K562 (cell line): ENCODE results near the gene API5. TPM values are rescaled to one million over a fixed set of nuclear protein-coding genes. Genes with fewer than 3 reads are reported as not detected.

Experiments
- ATAC-seq: fragments of 200-7000 bp; cut with Tn5 transposase; 3 replicates; pipeline ENCODE4 v1.9.1; 2020; ENCODE audit warnings: moderate library complexity
- BruUV-seq: library from RNA; stranded (reverse); fragments of 400-500 nt; replicated peaks from 2 replicates; lab custom pipeline; 2021; lab: Mats Ljungman, UMichigan
- CTCF ChIA-PET: fragments of 300-600 bp; formaldehyde crosslinking; extraction: SDS; loops from one replicate; lab custom pipeline; 2021; ENCODE audit warnings: low intra/inter-chr PET ratio; lab: Yijun Ruan, JAX
- POLR2A ChIA-PET: fragments of 300-600, 350-650 bp; sonication (Branson Sonifier 250); formaldehyde crosslinking; extraction: SDS; loops from one replicate; lab custom pipeline; 2021; ENCODE audit warnings: antibody characterized with exemption, inconsistent platforms; lab: Yijun Ruan, JAX
- DNase-seq, 4 experiments: peaks; one replicate each; pipeline versions ENCODE4 v3.0.0 to v3.0.0-alpha.2; 2011 to 2018; ENCODE audit warnings: low spot score in 3 of 4, mixed read lengths in 3 of 4; ENCODE audit errors: extremely low read depth in 1 of 4
- FAIRE-seq: peaks from 2 replicates; lab custom pipeline; 2011; peaks lifted over from hg19 to GRCh38; lab: Jason Lieb, UNC
- H2AFZ ChIP-seq: 2 replicates; pipeline ENCODE4 v1.6.0; 2011; ENCODE audit warnings: low read depth, low read length, control low read depth, inconsistent platforms
- H3K27ac ChIP-seq: fragments of 200-600 bp; 3 replicates; pipeline ENCODE4 v1.8.0; 2011; ENCODE audit warnings: low read depth, mild to moderate bottlenecking, control low read depth, inconsistent platforms, low read length, moderate library complexity, mixed read lengths; ENCODE audit errors: extremely low read depth
- H3K27me3 ChIP-seq, 2 experiments: fragments of 300-600 bp in 1 of 2; 2 replicates in 1 of 2; 3 replicates in 1 of 2; pipeline versions ENCODE4 v1.6.0 to v1.8.0; 2011; ENCODE audit warnings: inconsistent platforms in 2 of 2, low read length in 2 of 2, mild to moderate bottlenecking in 1 of 2, mixed read lengths in 1 of 2, moderate library complexity in 1 of 2; ENCODE audit not compliant: control insufficient read depth in 2 of 2, insufficient read depth in 2 of 2
- H3K36me3 ChIP-seq: fragments of 300-600 bp; 3 replicates; pipeline ENCODE4 v1.8.0; 2011; ENCODE audit warnings: mild to moderate bottlenecking, low read length, inconsistent platforms; ENCODE audit not compliant: control insufficient read depth, insufficient read depth
- H3K4me1 ChIP-seq, 2 experiments: fragments of 200-600 bp in 1 of 2; replicated peaks in 1 of 2; 2 replicates in 1 of 2; 3 replicates in 1 of 2; pipeline versions ENCODE4 v1.5.1 to v1.8.0; 2011; ENCODE audit warnings: inconsistent platforms in 2 of 2, low read length in 2 of 2, mild to moderate bottlenecking in 1 of 2, mixed read lengths in 1 of 2, moderate library complexity in 1 of 2; ENCODE audit not compliant: control insufficient read depth in 2 of 2, insufficient read depth in 2 of 2
- H3K4me2 ChIP-seq: 2 replicates; pipeline ENCODE4 v1.6.1; 2011; ENCODE audit warnings: low read length, control low read depth, inconsistent platforms, mixed read lengths; ENCODE audit not compliant: insufficient read depth
- H3K4me3 ChIP-seq: fragments of 200-600 bp; sonication (generic), shearing (Covaris generic); 2 replicates; pipeline ENCODE4 v1.5.1; 2016; ENCODE audit warnings: control low read depth, inconsistent platforms
- H3K79me2 ChIP-seq: fragments of 200-600 bp; 3 replicates; pipeline ENCODE4 v1.8.0; 2011; ENCODE audit warnings: low read length, inconsistent platforms; ENCODE audit not compliant: control insufficient read depth, insufficient read depth
- H3K9ac ChIP-seq, 2 experiments: 2 replicates each; pipeline versions ENCODE4 v1.6.0 to v1.6.1; 2011; ENCODE audit warnings: low read depth in 2 of 2, low read length in 2 of 2, control low read depth in 1 of 2, inconsistent platforms in 1 of 2, mild to moderate bottlenecking in 1 of 2, mixed read lengths in 1 of 2; ENCODE audit not compliant: insufficient read depth in 1 of 2
- H3K9me1 ChIP-seq: one replicate; pipeline ENCODE4 v1.6.0; 2011; ENCODE audit warnings: inconsistent platforms, mild to moderate bottlenecking, low read length, moderate library complexity; ENCODE audit not compliant: control insufficient read depth, insufficient read depth
- H3K9me3 ChIP-seq: replicated peaks from 2 replicates; pipeline ENCODE4 v1.5.1; 2011; ENCODE audit warnings: low read depth, low read length, inconsistent platforms; ENCODE audit not compliant: control insufficient read depth, insufficient read depth
- H4K20me1 ChIP-seq: replicated peaks from 2 replicates; pipeline ENCODE4 v1.6.1; 2011; ENCODE audit warnings: low read length, inconsistent platforms, mixed read lengths; ENCODE audit not compliant: control insufficient read depth, insufficient read depth
- GATA2 ChIP-seq: sonication (generic); formaldehyde crosslinking; IDR thresholded peaks from 2 replicates; pipeline ENCODE4 v1.4.0; 2020; ENCODE audit warnings: mild to moderate bottlenecking, missing genetic modification reagents
- HDAC3 ChIP-seq: fragments of 450-650 bp; IDR thresholded peaks from 2 replicates; pipeline ENCODE4 v1.6.1; 2018; ENCODE audit warnings: borderline replicate concordance, mild to moderate bottlenecking, moderate library complexity; ENCODE audit not compliant: partially characterized antibody
- HDAC6 ChIP-seq: IDR thresholded peaks from 2 replicates; pipeline ENCODE4 v1.6.1; 2012; ENCODE audit warnings: low read depth, mild to moderate bottlenecking, control low read depth, inconsistent platforms, low read length, moderate library complexity
- KLF6 ChIP-seq: fragments of 250-450 bp; sonication (Bioruptor Pico); IDR thresholded peaks from 2 replicates; pipeline ENCODE4 v1.4.0; 2020; ENCODE audit warnings: mild to moderate bottlenecking, moderate library complexity, borderline replicate concordance
- SNIP1 ChIP-seq: fragments of 450-650 bp; IDR thresholded peaks from 2 replicates; pipeline ENCODE4 v1.7.1; 2017; ENCODE audit warnings: low read depth, mild to moderate bottlenecking
- ZKSCAN8 ChIP-seq: fragments of 200-800 bp; sonication (Bioruptor generic); IDR thresholded peaks from 2 replicates; pipeline ENCODE4 v1.6.1; 2016; ENCODE audit warnings: missing genetic modification characterization, missing compliant biosample characterization
- ZNF253 ChIP-seq: fragments of 250-450 bp; sonication (Bioruptor Pico); conservative IDR thresholded peaks from 2 replicates; pipeline ENCODE4 v1.6.1; 2021; ENCODE audit warnings: mild to moderate bottlenecking
- ZNF384 ChIP-seq: IDR thresholded peaks from 2 replicates; pipeline ENCODE4 v1.6.1; 2012; ENCODE audit warnings: low read depth, low read length, improper control_type of control experiment
- WGBS: fragments of 100-300 bp; shearing (Covaris generic); methylation state at CpG from one replicate; pipeline ENCODE4 v1.1.6; 2016; ENCODE audit warnings: low coverage, mixed read lengths; ENCODE audit not compliant: insufficient coverage; ENCODE audit errors: missing lambda C conversion rate; 5-methylcytosine and 5-hydroxymethylcytosine counted together
- in situ Hi-C: fragments of 300-500 bp; cut with MboI; formaldehyde crosslinking; loops from 4 replicates; pipeline ENCODE4 v1.15.0; 2018; ENCODE audit warnings: inconsistent platforms, mixed read lengths
- intact Hi-C: fragments of 100-400 bp; cut with micrococcal nuclease; formaldehyde crosslinking; loops from 2 replicates; pipeline ENCODE4 v1.14.2; 2022
- polyA plus RNA-seq, 8 experiments: library from polyadenylated mRNA; depleted of rRNA in 4 of 8; stranded (reverse) in 5 of 8; unstranded in 3 of 8; fragments of >200 nt; fragmentation: Nextera tagmentation in 2 of 8; fragmentation: Illumina TruSeq in 1 of 8; extraction: Ambion mirVana in 2 of 8; extraction: Trizol in 1 of 8; gene quantifications; 2 replicates each; pipeline versions ENCODE4 v1.2.1 to v1.2.3, GENCODE V29; 2011 to 2014; ENCODE audit warnings: inconsistent platforms in 1 of 8, missing spikeins in 1 of 8
- total RNA-seq, 7 experiments: library from RNA; depleted of rRNA in 6 of 7; stranded (reverse); fragments of >200 nt in 6 of 7; fragmentation: Illumina TruSeq in 2 of 7; extraction: Trizol in 2 of 7; gene quantifications; 2 replicates each; pipeline versions ENCODE4 v1.2.1 to v1.2.3, GENCODE V29; 2011 to 2021; ENCODE audit warnings: low replicate concordance in 1 of 7
- TF ChIP-seq, protein P1 (sequence below): sonication (generic); formaldehyde crosslinking; IDR thresholded peaks from 2 replicates; pipeline ENCODE4 v1.8.1; 2023; ENCODE audit warnings: mild to moderate bottlenecking, missing genetic modification reagents
- TF ChIP-seq, protein P2 (sequence below): sonication (generic); formaldehyde crosslinking; IDR thresholded peaks from 2 replicates; pipeline ENCODE4 v1.8.0; 2023; ENCODE audit warnings: mild to moderate bottlenecking, missing genetic modification reagents

API5 gene
- total and polyA plus RNA-seq, 9 of the 15 experiments (the other 6 are each of a cell fraction or from before 2014, with no cell fraction given), result 59.8 to 146 (median 123) TPM

DNA sequence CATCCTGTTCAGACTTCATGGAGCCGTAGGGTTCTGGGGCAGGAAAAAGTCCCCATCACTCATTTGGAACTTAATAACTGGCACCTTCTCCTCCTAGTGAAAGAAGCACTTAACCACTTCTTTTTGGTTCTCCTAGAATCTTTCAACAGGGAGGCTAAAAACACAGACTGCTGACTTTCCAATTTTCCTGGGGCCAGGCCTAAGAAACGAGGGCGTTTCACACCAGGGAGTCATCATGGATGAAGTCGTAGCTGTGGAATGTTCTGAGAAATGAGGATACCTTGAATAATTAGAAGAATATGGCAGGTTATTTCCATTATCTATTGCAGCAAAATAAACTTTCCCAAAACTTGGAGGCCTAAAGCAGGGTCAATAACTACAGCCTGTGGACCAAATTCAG is 26.0 kb upstream of the API5 start (continued):
- TF ChIP-seq, protein P1, sequence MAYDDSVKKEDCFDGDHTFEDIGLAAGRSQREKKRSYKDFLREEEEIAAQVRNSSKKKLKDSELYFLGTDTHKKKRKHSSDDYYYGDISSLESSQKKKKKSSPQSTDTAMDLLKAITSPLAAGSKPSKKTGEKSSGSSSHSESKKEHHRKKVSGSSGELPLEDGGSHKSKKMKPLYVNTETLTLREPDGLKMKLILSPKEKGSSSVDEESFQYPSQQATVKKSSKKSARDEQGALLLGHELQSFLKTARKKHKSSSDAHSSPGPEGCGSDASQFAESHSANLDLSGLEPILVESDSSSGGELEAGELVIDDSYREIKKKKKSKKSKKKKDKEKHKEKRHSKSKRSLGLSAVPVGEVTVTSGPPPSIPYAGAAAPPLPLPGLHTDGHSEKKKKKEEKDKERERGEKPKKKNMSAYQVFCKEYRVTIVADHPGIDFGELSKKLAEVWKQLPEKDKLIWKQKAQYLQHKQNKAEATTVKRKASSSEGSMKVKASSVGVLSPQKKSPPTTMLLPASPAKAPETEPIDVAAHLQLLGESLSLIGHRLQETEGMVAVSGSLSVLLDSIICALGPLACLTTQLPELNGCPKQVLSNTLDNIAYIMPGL (CRISPR knock-in tag), result no peak
- TF ChIP-seq KLF6 (CRISPR knock-in tag), result no peak
- TF ChIP-seq, all 486 proteins: peak for 0

DNA sequence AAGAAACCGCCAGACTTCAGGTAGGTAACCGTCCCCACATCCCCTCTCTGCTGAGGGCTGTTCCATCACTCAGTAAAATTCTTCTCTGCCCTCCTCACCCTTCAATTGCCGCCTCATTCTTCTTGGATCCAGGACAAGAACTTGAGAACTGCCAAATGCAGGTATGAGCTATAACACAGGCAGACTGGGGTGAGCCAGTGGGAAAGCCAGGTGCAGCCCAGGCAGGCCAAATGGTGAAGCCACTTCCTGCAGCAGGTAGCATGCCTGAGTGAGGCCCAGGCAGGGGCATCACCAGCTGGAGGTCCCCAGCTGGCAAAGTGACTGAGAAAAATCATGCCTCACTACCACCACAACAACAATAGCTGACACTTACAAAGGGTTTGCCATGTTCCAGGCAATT is 22.4 kb upstream of the API5 start:
- Histone ChIP-seq H3K9me3 (no peaks in the 10 kb centered on the region), H4K20me1 (no peaks in the 10 kb centered on the region), H3K79me2 (no peaks in the 10 kb centered on the region), H3K9ac (no peak overlapping the region), H3K27ac (no peak overlapping the region), H3K4me3 (no peak overlapping the region), H3K27me3 (peaks cover 0 to 4% of the 10 kb centered on the region in 2 experiments; a peak in 1 of 5 replicates), H3K9me1 (no peaks in the 10 kb centered on the region), H2AFZ (no peak overlapping the region), H3K4me2 (no peak overlapping the region), H3K36me3 (no peaks in the 10 kb centered on the region), H3K4me1 (no peaks in the 10 kb centered on the region)
- intact Hi-C loops (loop anchor here (10.0 kb wide), 1 partner anchor 65 kb away; no protein-coding TSS in a partner anchor), in situ Hi-C loops (loop anchor here (25.0 kb wide), 1 partner anchor 1827 kb away; the partner anchor contains the start of gene LRRC4C)
- no peak for TF ChIP-seq HDAC6
- TF ChIP-seq SNIP1, result no peak
- TF ChIP-seq, protein P2, sequence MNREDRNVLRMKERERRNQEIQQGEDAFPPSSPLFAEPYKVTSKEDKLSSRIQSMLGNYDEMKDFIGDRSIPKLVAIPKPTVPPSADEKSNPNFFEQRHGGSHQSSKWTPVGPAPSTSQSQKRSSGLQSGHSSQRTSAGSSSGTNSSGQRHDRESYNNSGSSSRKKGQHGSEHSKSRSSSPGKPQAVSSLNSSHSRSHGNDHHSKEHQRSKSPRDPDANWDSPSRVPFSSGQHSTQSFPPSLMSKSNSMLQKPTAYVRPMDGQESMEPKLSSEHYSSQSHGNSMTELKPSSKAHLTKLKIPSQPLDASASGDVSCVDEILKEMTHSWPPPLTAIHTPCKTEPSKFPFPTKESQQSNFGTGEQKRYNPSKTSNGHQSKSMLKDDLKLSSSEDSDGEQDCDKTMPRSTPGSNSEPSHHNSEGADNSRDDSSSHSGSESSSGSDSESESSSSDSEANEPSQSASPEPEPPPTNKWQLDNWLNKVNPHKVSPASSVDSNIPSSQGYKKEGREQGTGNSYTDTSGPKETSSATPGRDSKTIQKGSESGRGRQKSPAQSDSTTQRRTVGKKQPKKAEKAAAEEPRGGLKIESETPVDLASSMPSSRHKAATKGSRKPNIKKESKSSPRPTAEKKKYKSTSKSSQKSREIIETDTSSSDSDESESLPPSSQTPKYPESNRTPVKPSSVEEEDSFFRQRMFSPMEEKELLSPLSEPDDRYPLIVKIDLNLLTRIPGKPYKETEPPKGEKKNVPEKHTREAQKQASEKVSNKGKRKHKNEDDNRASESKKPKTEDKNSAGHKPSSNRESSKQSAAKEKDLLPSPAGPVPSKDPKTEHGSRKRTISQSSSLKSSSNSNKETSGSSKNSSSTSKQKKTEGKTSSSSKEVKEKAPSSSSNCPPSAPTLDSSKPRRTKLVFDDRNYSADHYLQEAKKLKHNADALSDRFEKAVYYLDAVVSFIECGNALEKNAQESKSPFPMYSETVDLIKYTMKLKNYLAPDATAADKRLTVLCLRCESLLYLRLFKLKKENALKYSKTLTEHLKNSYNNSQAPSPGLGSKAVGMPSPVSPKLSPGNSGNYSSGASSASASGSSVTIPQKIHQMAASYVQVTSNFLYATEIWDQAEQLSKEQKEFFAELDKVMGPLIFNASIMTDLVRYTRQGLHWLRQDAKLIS (CRISPR knock-in tag), result no peak
- TF ChIP-seq ZNF384, result no peak
- no peak for TF ChIP-seq ZNF253 (CRISPR knock-in tag)
- TF ChIP-seq HDAC3, result no peak
- TF ChIP-seq ZKSCAN8 (CRISPR knock-in tag), result no peak
- no peak for TF ChIP-seq GATA2
- WGBS, result 3% methylated on average over 3 of the region's 3 CpGs
- ATAC-seq (no peak), FAIRE-seq (no peak), DNase-seq (no peak)
- CTCF ChIA-PET, result no interaction called here
- POLR2A ChIA-PET, result no interaction called here
- BruUV-seq, result no TSS peak
